HG03575 (cell line): ENCODE data around the gene FAM53A.
A peak's percentile ranks its signal among the peaks of the same experiment; 100 is the strongest.

Source experiments
- ATAC-seq: cut with Tn5 transposase; IDR thresholded peaks from one replicate; pipeline ENCODE4 v1.9.1; 2021; ENCODE audit not compliant: unreplicated experiment, insufficient number of reproducible peaks, low FRiP score; ENCODE audit errors: extremely low read depth

FAM53A gene, protein sequence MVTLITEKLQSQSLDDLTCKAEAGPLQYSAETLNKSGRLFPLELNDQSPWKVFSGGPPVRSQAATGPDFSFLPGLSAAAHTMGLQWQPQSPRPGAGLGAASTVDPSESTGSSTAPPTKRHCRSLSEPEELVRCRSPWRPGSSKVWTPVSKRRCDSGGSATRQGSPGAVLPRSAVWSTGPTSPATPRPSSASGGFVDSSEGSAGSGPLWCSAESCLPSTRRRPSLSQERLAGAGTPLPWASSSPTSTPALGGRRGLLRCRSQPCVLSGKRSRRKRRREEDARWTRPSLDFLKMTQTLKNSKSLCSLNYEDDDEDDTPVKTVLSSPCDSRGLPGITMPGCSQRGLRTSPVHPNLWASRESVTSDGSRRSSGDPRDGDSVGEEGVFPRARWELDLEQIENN

DNA sequence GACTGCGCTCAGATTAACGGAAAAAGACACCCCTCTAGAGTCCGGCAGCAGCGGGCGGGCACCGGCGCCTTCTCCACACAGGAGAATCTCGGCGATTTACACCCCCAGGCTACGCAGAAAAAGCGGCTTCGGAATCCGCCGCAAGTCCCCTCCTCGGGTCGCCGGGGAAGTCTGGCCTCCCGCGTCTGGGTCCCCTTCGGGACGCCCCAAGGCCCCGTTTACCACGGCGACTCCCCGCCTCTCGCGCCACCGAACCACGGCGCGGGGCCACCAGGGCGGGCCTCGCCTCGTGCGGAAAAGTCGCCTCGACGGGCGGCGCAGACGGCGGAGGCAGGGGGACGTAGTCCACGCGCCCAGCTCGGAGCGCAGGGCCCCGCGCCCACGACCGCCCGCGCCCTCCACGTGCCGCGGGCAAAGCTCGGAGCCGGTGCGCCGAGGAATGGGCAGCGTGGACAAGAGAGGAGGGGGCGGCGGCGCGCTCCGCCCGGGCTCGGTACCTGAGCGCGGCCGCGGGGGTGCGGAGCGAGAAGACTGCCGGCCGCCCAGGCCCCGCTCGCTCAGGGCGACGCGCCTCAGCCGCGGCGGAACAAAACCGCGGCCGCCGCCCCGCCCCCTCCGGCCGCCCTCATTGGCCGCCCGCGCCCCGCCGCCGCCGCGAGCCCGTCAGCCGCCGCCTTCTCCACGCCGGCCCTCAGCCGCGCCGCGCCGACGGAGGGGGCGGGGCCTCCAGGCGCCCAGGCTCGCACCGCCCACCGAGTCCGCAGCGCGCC is at the start of gene FAM53A:
Gene FAM53A, minus strand, starts transcription at position 578 of the 770 bp plus-strand sequence. CDS start 15,572 bp downstream, outside the sequence.
- ATAC-seq: no peak

DNA sequence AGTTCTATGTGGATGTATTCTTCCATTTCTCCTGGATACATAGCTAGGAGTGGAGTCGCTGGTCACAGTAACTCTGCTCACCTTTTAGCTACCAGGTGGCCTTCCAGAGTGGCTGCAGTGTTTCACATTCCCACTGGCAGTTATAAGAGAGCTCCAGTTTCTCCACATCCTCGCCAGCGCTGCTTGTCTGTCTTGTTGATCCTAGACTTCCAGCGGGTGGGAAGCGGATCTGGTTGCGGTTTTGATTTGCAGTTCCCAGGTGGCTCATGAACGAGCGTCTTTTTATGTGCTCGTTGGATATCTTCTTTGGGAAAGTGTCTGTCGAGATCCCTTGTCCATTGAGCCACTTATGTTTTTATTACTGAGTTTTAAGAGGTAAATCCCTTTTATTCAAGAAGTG is 48.8 kb upstream of the FAM53A start:
- no peak for ATAC-seq

DNA sequence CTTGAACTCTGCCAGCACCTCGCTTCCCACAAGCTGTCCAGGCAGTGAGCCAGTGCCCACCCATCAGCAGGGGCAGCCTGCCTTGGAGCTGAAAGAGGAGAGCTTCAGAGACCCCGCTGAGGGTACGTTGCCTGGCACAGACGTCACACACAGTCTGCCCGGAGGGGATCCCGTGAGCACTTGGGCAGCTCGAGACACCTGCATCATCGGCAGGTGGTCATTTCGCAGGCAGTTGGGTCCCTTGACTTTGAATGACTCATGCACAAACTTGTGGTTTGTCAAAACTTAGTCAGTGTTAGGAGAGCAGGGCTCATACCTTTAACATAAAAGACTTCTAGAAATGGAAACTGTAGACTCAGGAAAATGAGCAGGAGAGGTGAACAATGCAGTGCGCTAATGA is 47.1 kb upstream of the FAM53A start:
- ATAC-seq: no peak

DNA sequence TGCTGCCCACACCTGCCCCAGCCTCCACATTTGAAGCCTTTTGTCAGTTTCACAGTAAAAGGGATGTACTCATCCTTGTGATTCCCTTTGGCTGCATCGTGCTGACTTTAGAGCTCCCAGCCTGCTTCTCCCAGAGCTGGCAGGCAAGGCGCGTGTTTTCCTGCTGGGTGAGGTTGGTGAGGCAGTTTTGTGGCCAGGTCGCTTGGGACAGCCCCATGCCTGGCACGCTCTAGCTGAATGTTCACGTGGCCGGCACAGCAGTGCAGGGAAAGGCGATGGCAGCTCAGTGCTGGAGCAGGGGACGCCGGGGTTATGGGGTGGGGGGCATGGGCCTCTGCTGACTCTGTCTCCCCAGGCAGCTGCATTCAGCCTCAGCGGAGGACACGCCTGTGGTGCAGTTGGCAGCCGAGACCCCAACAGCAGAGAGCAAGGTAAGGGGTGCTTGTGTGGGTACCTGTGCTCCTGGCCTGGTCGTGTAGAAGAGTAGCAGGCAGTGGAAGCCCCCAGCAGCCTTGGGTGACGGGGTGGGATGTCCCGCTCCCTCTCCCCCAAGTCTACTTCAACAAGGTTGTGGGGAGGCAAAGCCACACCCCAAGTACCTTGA is 46.5 kb upstream of the FAM53A start:
- no peak for ATAC-seq

DNA sequence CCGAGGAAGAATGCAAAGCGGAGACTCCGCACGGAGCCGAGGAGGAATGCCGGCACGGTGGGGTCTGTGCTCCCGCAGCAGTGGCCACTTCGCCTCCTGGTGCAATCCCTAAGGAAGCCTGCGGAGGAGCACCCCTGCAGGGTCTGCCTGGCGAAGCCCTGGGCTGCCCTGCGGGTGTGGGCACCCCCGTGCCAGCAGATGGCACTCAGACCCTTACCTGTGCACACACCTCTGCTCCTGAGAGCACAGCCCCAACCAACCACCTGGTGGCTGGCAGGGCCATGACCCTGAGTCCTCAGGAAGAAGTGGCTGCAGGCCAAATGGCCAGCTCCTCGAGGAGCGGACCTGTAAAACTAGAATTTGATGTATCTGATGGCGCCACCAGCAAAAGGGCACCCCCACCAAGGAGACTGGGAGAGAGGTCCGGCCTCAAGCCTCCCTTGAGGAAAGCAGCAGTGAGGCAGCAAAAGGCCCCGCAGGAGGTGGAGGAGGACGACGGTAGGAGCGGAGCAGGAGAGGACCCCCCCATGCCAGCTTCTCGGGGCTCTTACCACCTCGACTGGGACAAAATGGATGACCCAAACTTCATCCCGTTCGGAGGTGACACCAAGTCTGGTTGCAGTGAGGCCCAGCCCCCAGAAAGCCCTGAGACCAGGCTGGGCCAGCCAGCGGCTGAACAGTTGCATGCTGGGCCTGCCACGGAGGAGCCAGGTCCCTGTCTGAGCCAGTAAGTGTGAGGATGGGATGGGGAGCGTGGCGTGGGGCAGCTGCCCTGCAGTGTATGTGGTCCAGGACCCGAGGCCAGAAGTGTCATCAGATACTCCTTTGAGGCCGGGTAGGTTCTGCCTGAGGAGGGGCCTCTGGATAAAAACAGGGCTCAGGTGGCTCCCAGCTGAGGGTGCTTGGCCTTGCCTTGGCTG is 44.2 kb upstream of the FAM53A start:
- no peak for ATAC-seq

DNA sequence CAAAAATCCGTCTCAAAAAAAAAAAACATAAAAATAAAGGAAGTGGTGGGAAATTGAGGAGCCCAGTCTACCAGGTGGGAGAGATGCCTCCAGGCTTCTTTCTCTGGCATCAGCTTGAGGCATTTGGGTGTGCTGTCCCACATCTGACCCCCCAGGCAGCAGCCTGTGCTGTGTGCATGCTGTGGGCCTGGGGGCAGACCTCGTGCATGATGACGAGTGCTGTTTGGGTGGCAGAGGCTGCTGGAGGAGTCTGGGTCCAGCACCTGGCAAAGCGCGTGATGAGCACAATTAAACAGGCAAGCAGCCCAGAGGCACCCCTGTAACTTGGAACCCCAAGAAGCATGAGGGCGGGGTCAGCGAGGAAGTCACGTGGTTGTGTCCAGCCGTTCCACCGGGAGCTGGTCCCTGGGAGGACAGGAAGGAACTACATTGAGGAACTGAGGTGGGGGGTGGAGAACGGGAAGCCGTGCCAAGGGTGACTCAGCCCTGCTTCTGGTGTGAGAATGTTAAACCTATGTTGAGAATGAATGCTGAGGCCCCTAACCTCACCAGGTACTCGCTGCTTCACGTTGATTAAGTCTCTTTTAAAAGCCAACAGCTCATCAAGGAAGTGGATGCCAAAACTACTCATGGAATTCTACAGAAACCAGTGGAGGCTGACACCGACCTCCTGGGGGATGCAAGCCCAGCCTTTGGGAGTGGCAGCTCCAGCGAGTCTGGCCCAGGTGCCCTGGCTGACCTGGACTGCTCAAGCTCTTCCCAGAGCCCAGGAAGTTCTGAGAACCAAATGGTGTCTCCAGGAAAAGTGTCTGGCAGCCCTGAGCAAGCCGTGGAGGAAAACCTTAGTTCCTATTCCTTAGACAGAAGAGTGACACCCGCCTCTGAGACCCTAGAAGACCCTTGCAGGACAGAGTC is 43.3 kb upstream of the FAM53A start:
- ATAC-seq: no peak

DNA sequence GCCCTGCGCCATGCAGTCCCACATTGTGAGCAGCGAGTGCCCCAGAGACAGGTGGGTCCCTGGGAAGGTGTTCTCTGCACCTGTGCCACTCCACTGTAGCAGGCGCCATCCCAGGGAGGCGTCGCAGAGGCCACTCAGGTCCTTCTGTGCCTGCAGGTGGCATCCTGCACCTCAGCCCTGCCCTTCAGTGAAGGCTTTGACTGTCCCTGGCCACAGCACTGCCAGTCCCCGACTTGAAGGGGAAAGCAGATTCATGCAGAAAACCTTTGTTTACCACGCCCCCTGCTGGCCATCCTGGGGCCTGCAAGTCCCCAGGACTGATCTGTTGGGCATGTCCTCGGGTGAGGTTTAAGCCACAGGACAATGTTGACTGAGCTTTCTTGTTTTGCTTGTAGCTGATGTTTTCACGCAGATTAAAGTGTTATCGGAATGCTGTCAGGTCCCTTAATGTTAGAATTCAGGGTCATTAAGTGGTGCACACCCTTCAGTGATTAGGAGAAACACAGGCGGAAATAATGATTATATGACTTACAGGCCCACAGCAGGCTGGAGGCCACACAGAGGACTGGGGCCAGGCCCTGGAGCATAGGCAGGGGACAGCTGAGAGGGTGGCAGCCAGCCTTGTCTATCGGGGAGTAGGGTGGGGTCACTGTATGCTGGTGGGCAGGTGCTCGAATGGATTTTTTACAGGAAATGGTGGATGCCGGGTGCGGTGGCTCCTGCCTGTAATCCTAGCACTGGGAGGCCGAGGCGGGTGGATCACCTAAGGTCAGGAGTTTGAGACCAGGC is 42.2 kb upstream of the FAM53A start:
- no peak for ATAC-seq

DNA sequence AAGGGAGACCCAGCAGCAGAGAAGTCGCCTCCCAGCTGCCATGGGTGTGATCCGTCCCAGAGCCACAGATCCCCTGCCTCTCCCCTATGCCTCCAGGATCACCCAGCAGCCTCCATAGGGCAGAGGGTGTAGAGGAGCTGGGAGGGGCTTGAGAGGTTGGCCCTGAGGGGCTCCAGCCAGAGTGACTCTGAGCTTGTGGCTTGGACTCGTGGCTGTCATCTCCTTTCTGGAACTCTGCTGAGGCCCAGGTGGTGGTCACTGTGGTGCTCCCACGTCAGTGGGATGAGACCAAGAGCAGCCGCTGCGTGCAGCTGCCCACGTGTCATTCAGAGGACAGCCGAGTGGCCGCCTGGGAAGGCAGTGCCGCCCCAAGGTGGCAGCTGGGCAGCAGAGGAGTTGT is 41.4 kb upstream of the FAM53A start:
- ATAC-seq: no peak

DNA sequence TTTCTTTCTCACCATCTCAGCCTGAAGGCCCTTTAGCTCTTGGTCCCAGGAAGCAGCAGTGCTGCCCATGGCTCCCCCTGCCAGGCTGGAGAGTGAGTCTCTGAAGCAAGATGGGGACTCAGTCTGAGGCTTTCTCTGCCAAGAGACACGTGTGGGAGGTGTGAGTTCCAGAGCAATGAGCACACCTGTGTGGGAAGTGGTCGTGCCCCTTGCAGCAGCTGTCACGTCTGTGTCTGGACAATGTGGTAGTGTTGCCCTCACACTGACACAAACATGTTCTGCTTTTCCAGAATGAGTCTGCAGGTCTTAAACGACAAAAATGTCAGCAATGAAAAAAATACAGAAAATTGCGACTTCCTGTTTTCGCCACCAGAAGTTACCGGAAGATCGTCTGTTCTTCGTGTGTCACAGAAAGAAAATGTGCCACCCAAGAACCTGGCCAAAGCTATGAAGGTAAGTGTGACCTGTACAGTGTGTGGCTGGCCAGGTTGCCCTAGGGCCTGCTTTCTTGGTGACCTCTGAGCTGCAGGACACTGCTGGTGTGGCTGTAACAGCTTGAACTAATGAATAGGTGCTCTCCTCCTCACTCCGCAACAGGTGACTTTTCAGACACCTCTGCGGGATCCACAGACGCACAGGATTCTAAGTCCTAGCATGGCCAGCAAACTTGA is 39.2 kb upstream of the FAM53A start:
- ATAC-seq: no peak

DNA sequence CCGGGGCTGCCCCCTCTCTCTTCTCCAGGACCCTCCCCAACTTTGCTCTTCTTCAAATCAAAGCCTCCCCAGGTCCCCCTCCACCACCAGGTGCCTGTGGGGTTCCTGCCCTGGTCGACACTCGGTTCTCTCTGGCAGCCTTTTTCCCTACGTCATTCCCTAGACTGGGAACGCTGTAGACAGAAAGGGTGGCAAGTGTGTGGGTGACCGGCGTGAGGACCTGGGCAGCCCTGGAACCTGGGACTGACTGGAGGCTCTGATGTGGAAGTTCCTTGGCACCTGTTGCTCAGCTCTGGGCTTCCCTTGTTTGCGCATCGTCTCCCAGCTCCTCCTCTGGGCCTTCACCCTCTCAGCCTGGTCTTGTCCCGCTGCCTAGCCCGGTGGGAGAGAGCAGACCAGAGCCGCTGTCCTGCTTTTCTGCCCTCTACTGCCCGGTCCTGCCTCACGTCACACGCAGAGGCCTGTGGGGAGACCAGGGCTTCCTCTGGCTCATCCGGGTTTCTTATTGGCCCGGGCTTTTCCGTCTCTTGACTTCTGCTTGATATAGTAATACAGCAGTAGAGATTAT is 38.5 kb upstream of the FAM53A start:
- ATAC-seq: no peak

DNA sequence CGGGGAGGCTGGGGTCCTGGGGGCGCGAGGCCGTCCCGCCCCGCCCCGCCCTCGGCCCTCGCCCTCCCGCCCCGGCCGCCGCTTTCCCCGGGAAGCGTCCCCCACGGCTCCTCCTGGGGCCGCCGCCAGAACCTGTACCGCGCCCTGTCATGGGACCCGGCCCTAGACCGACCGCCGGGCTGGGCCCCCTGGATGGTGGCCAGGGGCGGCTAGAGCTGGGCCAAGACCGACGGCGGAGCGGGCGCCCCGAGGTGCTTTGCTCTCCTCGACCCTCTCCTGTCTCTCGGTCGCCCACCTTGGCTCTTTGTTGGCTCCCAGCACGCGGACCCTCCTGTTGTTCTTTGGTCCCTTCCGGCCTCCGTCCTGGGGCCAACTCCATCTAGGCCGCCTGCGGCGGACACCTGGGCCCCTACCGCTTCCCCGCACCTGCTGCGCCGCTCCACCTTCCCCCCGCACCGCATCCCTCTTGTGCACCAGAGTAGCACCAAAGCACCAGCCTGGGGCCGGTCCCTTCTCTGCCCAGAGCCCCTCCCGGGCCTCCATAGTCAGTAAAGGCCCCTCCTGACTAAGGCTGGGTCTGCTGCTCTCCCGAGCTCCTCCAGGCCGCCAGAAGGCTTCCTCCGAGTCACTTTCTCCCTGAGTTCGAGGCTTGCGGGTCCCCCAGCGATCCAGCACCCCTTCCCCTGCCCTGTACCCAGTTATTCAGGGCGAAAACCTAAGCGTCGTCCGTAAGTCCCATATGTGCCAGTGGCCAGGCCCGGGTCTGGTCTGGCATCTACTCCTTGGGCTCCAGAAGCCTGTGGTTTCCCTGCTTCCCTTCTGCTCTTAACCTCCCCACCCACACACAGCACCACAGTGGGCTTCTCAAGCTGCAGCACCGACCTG is 37.8 kb upstream of the FAM53A start:
- no peak for ATAC-seq

DNA sequence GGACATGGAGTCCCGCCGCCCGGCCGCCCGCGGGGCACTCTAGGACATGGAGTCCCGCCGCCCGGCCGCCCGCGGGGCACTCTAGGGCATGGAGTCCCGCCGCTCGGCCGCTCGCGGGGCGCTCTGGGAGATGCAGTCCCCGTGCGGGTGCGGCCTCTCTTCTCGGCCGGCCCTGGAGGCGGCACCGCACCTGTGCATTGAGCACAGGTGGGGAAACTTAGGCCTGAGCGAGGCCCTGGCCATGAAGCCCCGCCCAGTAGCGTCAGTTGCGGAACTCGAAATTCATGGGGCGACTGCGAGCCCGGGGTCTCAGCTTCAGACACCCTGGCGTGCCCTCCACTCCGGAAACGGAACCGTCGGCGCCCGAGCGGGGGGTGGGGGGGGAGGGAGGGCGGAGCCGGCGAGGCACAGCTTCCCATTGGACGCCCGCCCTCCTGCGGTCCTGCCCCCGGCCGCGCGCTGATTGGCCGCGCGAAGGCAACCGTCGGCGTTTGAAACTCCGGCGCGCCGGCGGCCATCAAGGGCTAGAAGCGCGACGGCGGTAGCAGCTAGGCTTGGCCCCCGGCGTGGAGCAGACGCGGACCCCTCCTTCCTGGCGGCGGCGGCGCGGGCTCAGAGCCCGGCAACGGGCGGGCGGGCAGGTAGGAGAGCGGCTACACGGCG is 37.0 kb upstream of the FAM53A start, which contains the start of the genes TACC3 and TMEM129:
Gene TACC3, plus strand, starts transcription at position 519 of the 663 bp plus-strand sequence. CDS start 1,901 bp downstream, outside the sequence.
Gene TMEM129, minus strand, starts transcription at position 321 of the 663 bp plus-strand sequence. CDS start 486 bp downstream, outside the sequence.
- peak; percentile 35 for ATAC-seq

DNA sequence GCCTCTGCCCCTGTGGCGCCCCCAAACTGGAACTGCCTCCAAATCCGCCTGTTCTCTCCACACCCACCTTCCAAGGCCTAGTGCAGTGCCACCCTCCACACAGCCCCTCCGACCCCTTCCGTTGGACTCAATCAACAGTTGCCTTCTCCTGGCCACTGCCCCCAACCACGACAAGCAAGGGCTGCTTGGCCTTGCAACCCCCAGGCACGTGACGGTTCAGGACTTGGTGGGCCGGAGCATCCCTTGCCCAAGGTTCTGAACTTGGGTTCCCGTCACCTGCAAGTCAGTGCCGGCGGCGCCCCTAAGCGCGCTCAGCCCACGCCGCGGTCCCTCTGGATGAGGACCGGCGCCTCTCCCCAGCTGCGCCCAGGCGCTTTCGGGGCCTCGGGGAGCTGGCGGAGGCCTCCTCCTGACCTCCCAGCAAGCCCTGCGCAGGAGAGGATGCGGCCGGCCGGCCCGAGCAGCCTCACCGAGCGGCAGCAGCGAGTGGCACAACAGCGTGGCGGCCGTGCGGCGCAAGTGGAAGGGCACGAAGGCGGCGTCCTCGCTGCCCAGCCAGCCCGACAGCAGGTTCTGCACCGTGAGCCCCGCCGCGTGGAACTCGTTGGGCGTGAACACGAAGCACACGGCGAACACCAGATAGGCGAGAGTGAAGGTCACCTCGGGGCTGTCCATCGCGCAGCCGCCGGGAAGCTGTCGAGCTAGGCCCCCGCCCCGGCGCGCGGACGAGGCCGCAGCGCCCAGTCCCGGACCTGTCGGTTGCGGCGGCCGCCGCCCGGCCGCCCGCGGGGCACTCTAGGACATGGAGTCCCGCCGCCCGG is 36.3 kb upstream of the FAM53A start:
- no peak for ATAC-seq
